ENCODE data around the gene CYP4F2. TPM values are rescaled to one million over a fixed set of nuclear protein-coding genes. Genes with fewer than 3 reads are reported as not detected.
A peak's percentile ranks its signal among the peaks of the same experiment; 100 is the strongest.
"Not testable (repeated sequence)": the region's sequence is repeated elsewhere in the genome, so short reads cannot be mapped to it uniquely, and the experiment has no call there.

CYP4F2 gene
- total RNA-seq, 4 donors from 2014 or later, result not detected

DNA sequence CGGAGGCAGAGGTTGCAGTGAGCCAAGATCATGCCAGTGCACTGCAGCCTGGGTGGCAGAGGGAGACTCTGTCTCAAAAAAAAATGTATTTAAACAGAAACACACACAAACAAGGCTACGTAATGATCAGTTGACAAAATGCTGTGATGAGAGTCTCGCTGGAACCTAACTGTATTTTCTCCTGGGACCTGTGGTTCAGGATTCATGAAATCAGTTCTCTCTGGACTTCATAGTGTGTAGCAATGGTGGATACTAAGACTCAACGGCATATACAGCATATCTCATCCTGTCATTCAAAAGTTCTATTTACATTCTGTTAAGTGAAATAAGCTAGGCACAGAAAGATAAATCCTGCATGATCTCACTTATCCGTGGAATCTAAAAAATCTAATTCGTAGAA is 37.4 kb downstream of the CYP4F2 start:
- H3K9me3 ChIP-seq, result no peaks in the 10 kb centered on the region
- no peak overlapping the region for H3K27ac ChIP-seq
- 78 to 86% methylated on average over 6 of the region's 6 CpGs for WGBS, 2 donors
- H3K4me1 ChIP-seq, result no peaks in the 10 kb centered on the region
- TF ChIP-seq, protein P1, sequence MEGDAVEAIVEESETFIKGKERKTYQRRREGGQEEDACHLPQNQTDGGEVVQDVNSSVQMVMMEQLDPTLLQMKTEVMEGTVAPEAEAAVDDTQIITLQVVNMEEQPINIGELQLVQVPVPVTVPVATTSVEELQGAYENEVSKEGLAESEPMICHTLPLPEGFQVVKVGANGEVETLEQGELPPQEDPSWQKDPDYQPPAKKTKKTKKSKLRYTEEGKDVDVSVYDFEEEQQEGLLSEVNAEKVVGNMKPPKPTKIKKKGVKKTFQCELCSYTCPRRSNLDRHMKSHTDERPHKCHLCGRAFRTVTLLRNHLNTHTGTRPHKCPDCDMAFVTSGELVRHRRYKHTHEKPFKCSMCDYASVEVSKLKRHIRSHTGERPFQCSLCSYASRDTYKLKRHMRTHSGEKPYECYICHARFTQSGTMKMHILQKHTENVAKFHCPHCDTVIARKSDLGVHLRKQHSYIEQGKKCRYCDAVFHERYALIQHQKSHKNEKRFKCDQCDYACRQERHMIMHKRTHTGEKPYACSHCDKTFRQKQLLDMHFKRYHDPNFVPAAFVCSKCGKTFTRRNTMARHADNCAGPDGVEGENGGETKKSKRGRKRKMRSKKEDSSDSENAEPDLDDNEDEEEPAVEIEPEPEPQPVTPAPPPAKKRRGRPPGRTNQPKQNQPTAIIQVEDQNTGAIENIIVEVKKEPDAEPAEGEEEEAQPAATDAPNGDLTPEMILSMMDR (IDR thresholded peaks at IDR 0.05), result no peak
- no peak for TF ChIP-seq EP300 (IDR thresholded peaks at IDR 0.05)
- TF ChIP-seq POLR2A (IDR thresholded peaks at IDR 0.05), result no peak
- H3K36me3 ChIP-seq, result no peaks in the 10 kb centered on the region
- peaks cover 0 to 14% of the 10 kb centered on the region in 2 donors for H3K27me3 ChIP-seq
- no peak for DNase-seq (ENCODE audit: low spot score in 2 of 2)
- no peak overlapping the region for H3K4me3 ChIP-seq

DNA sequence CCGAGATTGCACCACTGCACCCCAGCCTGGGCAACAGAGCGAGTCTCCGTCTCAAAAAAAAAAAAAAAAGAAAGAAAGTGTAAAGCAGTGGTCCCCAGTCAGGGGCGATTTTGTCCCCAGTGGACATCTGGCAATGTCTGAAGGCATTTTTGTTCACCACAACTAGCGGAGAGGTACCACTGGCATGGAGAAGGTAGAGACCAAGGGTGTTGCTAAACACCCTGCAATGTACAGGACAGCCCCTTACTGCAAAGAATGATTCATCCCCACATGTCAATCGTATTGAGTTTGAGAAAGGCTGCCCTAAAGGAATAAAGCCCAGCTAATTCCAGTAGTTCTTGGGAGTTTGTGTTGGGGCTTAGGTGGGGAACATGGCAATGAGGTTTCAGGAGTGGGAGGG is 38.7 kb downstream of the CYP4F2 start:
- no peak for DNase-seq (ENCODE audit: low spot score in 2 of 2)
- H3K27me3 ChIP-seq, result peaks cover 0 to 14% of the 10 kb centered on the region in 2 donors
- WGBS, 2 donors, result 74 to 82% methylated on average over 6 of the region's 6 CpGs
- H3K9me3 ChIP-seq, result no peaks in the 10 kb centered on the region
- TF ChIP-seq, protein P1 (IDR thresholded peaks at IDR 0.05), result no peak
- TF ChIP-seq POLR2A (IDR thresholded peaks at IDR 0.05) (no peak), EP300 (IDR thresholded peaks at IDR 0.05) (no peak)
- H3K27ac ChIP-seq, result no peak overlapping the region
- no peak overlapping the region for H3K4me3 ChIP-seq
- no peaks in the 10 kb centered on the region for H3K36me3 ChIP-seq
- no peaks in the 10 kb centered on the region for H3K4me1 ChIP-seq

DNA sequence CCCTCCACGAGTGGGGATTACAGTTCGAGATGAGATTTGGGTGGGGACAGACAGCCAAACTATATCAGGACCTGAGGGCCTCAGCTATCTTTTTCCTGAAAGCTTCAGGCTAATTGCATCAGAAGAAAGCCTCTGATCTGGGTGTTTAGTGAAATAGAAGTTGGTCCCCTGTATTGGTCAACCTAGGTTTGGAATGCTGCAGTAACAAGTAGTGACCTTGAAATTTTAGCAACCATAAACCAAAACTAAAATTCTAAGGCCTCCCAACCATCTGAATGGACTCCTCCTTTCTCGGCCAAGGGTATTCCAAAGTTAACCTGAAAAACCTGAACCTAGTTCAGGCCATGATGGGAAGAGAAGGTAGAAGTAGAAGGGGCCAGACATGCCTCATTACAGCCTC is 47.5 kb downstream of the CYP4F2 start:
- Histone ChIP-seq H3K4me1 (no peaks in the 10 kb centered on the region), H3K4me3 (no peak overlapping the region), H3K9me3 (peaks cover 0 to 4% (median 0%) of the 10 kb centered on the region in 4 donors), H3K36me3 (no peaks in the 10 kb centered on the region), H3K27me3 (peaks cover 0 to 4% of the 10 kb centered on the region in 2 donors), H3K27ac (no peak overlapping the region)
- DNase-seq (ENCODE audit: low spot score in 2 of 2), result no peak
- 77 to 83% methylated on average over 3 of the region's 3 CpGs for WGBS, 2 donors
- TF ChIP-seq POLR2A (IDR thresholded peaks at IDR 0.05), result no peak
- no peak for TF ChIP-seq EP300 (IDR thresholded peaks at IDR 0.05)
- TF ChIP-seq, protein P1 (IDR thresholded peaks at IDR 0.05), result no peak

DNA sequence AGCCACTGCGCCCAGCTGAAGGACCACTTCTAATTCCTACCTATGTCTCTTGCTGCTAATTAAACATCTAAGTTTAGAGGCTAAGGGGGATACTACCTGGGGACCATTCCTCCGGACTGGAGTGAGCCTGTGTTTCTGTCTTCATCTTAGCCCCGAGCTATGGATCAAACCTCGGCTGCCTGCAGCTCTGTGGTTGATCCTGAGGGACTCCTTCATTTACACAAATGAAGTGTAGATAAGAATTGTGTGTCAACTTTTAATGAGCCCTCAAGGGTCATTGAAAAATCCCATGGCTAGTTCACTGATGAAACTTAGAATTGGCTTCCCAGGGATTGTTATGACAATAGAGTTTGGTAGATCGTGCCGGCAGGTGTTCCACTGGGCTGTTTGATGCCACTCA is 51.0 kb downstream of the CYP4F2 start:
- H3K4me3 ChIP-seq, result no peak overlapping the region
- no peaks in the 10 kb centered on the region for H3K36me3 ChIP-seq
- H3K9me3 ChIP-seq, result no peaks in the 10 kb centered on the region
- no peaks in the 10 kb centered on the region for H3K27me3 ChIP-seq
- TF ChIP-seq EP300 (IDR thresholded peaks at IDR 0.05) (no peak), POLR2A (IDR thresholded peaks at IDR 0.05) (no peak)
- TF ChIP-seq, protein P1 (IDR thresholded peaks at IDR 0.05), result no peak
- no peak for DNase-seq (ENCODE audit: low spot score in 2 of 2)
- H3K4me1 ChIP-seq, result no peaks in the 10 kb centered on the region
- H3K27ac ChIP-seq, result no peak overlapping the region
- 83 to 86% methylated on average over 6 of the region's 6 CpGs for WGBS, 2 donors

DNA sequence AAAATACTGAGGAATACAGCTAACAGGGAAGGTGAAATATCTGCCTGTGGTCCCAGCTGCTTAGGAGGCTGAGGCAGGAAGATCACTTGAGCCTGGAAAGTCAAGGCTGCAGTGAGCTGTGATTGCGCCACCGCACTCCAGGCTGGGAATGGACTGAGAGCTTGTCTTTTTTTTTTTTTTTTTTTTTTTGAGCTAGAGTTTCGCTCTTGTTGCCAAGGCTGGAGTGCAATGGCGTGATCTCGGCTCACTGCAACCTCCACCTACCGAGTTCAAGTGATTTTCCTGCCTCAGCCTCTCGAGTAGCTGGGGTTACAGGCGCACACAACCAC is 54.0 kb downstream of the CYP4F2 start:
- H3K36me3 ChIP-seq, H3K4me1 ChIP-seq, H3K9me3 ChIP-seq, H3K27ac ChIP-seq, H3K4me3 ChIP-seq, H3K27me3 ChIP-seq: not testable (repeated sequence)
- 67 to 68% methylated on average over 8 of the region's 8 CpGs for WGBS, 2 donors
- DNase-seq (ENCODE audit: low spot score in 2 of 2), result peak in 1 of 2 donors; percentile 12

DNA sequence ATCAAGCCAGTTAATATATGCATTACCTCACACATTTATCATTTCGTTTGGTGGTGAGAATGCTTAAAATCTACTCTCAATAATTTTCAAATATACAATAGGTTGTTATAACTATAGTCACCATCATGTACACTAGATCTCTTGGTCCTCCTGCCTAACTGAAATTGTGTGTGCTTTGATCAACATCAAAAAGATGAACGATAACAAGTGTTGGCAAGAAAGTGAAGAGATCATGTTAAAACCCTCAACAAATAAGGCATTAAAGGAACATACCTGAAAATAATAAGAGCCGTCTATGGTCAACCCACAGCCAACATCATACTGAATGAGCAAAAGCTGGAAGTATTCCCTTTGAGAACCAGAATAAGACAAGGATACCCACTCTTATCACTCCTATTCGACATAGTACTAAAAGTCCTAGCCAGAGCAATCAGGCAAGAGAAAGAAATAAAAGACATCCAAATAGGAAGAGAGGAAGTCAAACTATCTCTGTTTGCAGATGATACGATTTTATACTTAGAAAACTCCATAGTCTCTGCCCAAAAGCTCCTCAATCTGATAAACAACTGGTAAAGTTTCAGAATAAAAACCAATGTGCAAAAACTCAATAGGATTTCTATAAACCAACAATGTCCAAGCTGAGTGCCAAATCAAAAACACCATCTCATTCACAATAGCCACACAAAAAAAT is 54.5 kb downstream of the CYP4F2 start:
- Histone ChIP-seq H3K27me3 (no peaks in the 10 kb centered on the region), H3K9me3 (no peaks in the 10 kb centered on the region), H3K4me1 (no peaks in the 10 kb centered on the region), H3K36me3 (no peaks in the 10 kb centered on the region), H3K27ac (no peak overlapping the region), H3K4me3 (no peak overlapping the region)
- TF ChIP-seq POLR2A (IDR thresholded peaks at IDR 0.05) (no peak), EP300 (IDR thresholded peaks at IDR 0.05) (no peak)
- TF ChIP-seq, protein P1 (IDR thresholded peaks at IDR 0.05), result no peak
- DNase-seq (ENCODE audit: low spot score in 2 of 2), result no peak
- 67 to 73% methylated on average over 5 of the region's 5 CpGs for WGBS, 2 donors

Measured in tibial nerve (tissue), 4 donors.